Lower leg skin (tissue), 4 donors: ENCODE results near the gene PTPRN2. TPM values are rescaled to one million over a fixed set of nuclear protein-coding genes. Genes with fewer than 3 reads are reported as not detected.
"Not testable (repeated sequence)": the region's sequence is repeated elsewhere in the genome, so short reads cannot be mapped to it uniquely, and the experiment has no call there.

Experiments used
- DNase-seq, 2 donors: peaks; one replicate each; pipeline ENCODE4 v3.0.0-alpha.2; 2019; ENCODE audit warnings: low spot score in 2 of 2
- H3K4me3 ChIP-seq: fragments of 200-600 bp; sonication (generic); 2 replicates; pipeline ENCODE4 v1.5.1; 2017; ENCODE audit warnings: mild to moderate bottlenecking, low read depth; ENCODE audit not compliant: poor library complexity, severe bottlenecking
- CTCF ChIP-seq, 3 donors: fragments of 450-650 bp; IDR thresholded peaks; one replicate each; pipeline ENCODE4 v1.5.1; 2016; ENCODE audit warnings: antibody characterized with exemption in 3 of 3, mild to moderate bottlenecking in 3 of 3, moderate library complexity in 2 of 3
- POLR2A ChIP-seq, 2 donors: fragments of 450-650 bp; IDR thresholded peaks; one replicate each; pipeline ENCODE4 v1.6.1; 2016 to 2017; ENCODE audit warnings: antibody characterized with exemption in 2 of 2, mild to moderate bottlenecking in 1 of 2, moderate library complexity in 1 of 2
- WGBS, 2 donors: methylation state at CpG; one replicate each; pipeline ENCODE4 v1.1.5; 2018; 5-methylcytosine and 5-hydroxymethylcytosine counted together
- intact Hi-C: fragments of 100-400 bp; cut with DNase I; formaldehyde crosslinking; loops from one replicate; pipeline ENCODE4 v1.15.0; 2023; ENCODE audit warnings: low total_unique reads
- total RNA-seq, 4 donors: library from RNA; depleted of rRNA; stranded (reverse); fragments of >200 nt; gene quantifications; one replicate each; pipeline ENCODE4 v1.1.0, GENCODE V29; 2016

PTPRN2 gene
- total RNA-seq, 4 donors from 2014 or later = 0.11 to 1.6 (median 0.92) TPM

GRCh38 chr7:157735826-157736225, 851.8 kb downstream of the PTPRN2 start:
- TF ChIP-seq CTCF (IDR thresholded peaks at IDR 0.05) (no peak), POLR2A (IDR thresholded peaks at IDR 0.05) (no peak)
- H3K4me3 ChIP-seq = no peak overlapping the region
- 54 to 59% methylated on average over 14 of the region's 14 CpGs for WGBS, 2 donors
- no peak for DNase-seq
- intact Hi-C loops = loop anchor here (5.0 kb wide), 1 partner anchor 821 kb away; no protein-coding TSS in a partner anchor

GRCh38 chr7:157734676-157735640, 852.7 kb downstream of the PTPRN2 start:
- 84 to 90% methylated on average over 28 of the region's 28 CpGs for WGBS, 2 donors
- intact Hi-C loops = loop anchor here (5.0 kb wide), 1 partner anchor 822 kb away; no protein-coding TSS in a partner anchor
- DNase-seq = no peak
- no peak for TF ChIP-seq CTCF (IDR thresholded peaks at IDR 0.05)
- TF ChIP-seq POLR2A (IDR thresholded peaks at IDR 0.05) = no peak
- H3K4me3 ChIP-seq = no peak overlapping the region

- intact Hi-C loops, DNase-seq: not testable (repeated sequence)
- WGBS, 2 donors = 94 to 95% methylated on average over 27 to 33 of the region's 33 CpGs
These were observed 853.7 kb downstream of the PTPRN2 start for GRCh38 chr7:157733760-157734395.

GRCh38 chr7:157731126-157731525, 856.5 kb downstream of the PTPRN2 start:
- DNase-seq = no peak
- no peak overlapping the region for H3K4me3 ChIP-seq
- intact Hi-C loops = no loop called here
- TF ChIP-seq POLR2A (IDR thresholded peaks at IDR 0.05) = no peak
- no peak for TF ChIP-seq CTCF (IDR thresholded peaks at IDR 0.05)
- 57 to 66% methylated on average over 13 of the region's 13 CpGs for WGBS, 2 donors

More at GRCh38 chr7:157733760-157734395, 853.7 kb downstream of the PTPRN2 start:
- H3K4me3 ChIP-seq = not testable (repeated sequence)

- no peak for TF ChIP-seq POLR2A (IDR thresholded peaks at IDR 0.05)
- no peak for TF ChIP-seq CTCF (IDR thresholded peaks at IDR 0.05)
- 65 to 66% methylated on average over 15 of the region's 15 CpGs for WGBS, 2 donors
- H3K4me3 ChIP-seq = no peak overlapping the region
- intact Hi-C loops = no loop called here
- no peak for DNase-seq
These were observed 857.0 kb downstream of the PTPRN2 start for GRCh38 chr7:157730614-157731013.

GRCh38 chr7:157729566-157729965, 858.1 kb downstream of the PTPRN2 start:
- intact Hi-C loops = no loop called here
- no peak for TF ChIP-seq CTCF (IDR thresholded peaks at IDR 0.05)
- no peak for TF ChIP-seq POLR2A (IDR thresholded peaks at IDR 0.05)
- WGBS, 2 donors = 70 to 83% methylated on average over 7 to 11 of the region's 11 CpGs
- no peak for DNase-seq
- H3K4me3 ChIP-seq = no peak overlapping the region
